Measurements from ENCODE around the gene MPC2. TPM values are rescaled to one million over a fixed set of nuclear protein-coding genes. Genes with fewer than 3 reads are reported as not detected.

Gene MPC2
- total RNA-seq, 1 donor from 2014 or later, result 35.1 TPM

GRCh38 chr1:167938080-167938636 is 1.3 kb upstream of the MPC2 start:
- Mint-ChIP-seq H3K9me3 (no peaks in the 10 kb centered on the region), H3K4me3 (peak overlapping the region; percentile 97), H3K36me3 (ENCODE audit: low read depth) (no peaks in the 10 kb centered on the region), H3K27ac (ENCODE audit: unreplicated experiment) (no peak overlapping the region), H3K27me3 (ENCODE audit: low read depth) (no peaks in the 10 kb centered on the region), H3K4me1 (peaks cover 31% of the 10 kb centered on the region)
- no peak for TF ChIP-seq CTCF (conservative IDR thresholded peaks at IDR 0.05)
- no peak for DNase-seq (ENCODE audit: low read depth, low spot score)

GRCh38 chr1:167937709-167938010 is 788 bp upstream of the MPC2 start:
- Mint-ChIP-seq H3K4me1 (peaks cover 31% of the 10 kb centered on the region), H3K9me3 (no peaks in the 10 kb centered on the region), H3K4me3 (peak overlapping the region; percentile 97), H3K36me3 (ENCODE audit: low read depth) (no peaks in the 10 kb centered on the region), H3K27me3 (ENCODE audit: low read depth) (no peaks in the 10 kb centered on the region), H3K27ac (ENCODE audit: unreplicated experiment) (peak overlapping the region; percentile 85)
- no peak for TF ChIP-seq CTCF (conservative IDR thresholded peaks at IDR 0.05)
- no peak for DNase-seq (ENCODE audit: low read depth, low spot score)

GRCh38 chr1:167936068-167936929 is 573 bp downstream of the MPC2 start, which contains the start of gene DCAF6:
TSS of gene DCAF6 (plus strand) at chr1:167936683. CDS start at chr1:167936912, 229 bp downstream.
- Mint-ChIP-seq H3K9me3 (no peaks in the 10 kb centered on the region), H3K27me3 (ENCODE audit: low read depth) (no peaks in the 10 kb centered on the region), H3K27ac (ENCODE audit: unreplicated experiment) (peak within 1 kb of the TSS; percentile 100), H3K4me1 (peaks cover 31% of the 10 kb centered on the region), H3K4me3 (peak within 1 kb of the TSS; percentile 97), H3K36me3 (ENCODE audit: low read depth) (no peaks in the 10 kb centered on the region)
- no peak for TF ChIP-seq CTCF (conservative IDR thresholded peaks at IDR 0.05)
- DNase-seq (ENCODE audit: low read depth, low spot score), result peak; percentile 92

- no peaks in the 10 kb centered on the region for H3K27me3 Mint-ChIP-seq (ENCODE audit: low read depth)
Observed at GRCh38 chr1:167935216-167936067, 1.4 kb downstream of the MPC2 start.

More at GRCh38 chr1:167935216-167936067, 1.4 kb downstream of the MPC2 start:
- no peaks in the 10 kb centered on the region for H3K9me3 Mint-ChIP-seq
- H3K4me3 Mint-ChIP-seq, result peak overlapping the region; percentile 97
- peaks cover 31% of the 10 kb centered on the region for H3K4me1 Mint-ChIP-seq
- peak; percentile 10 for DNase-seq (ENCODE audit: low read depth, low spot score)
- H3K27ac Mint-ChIP-seq (ENCODE audit: unreplicated experiment), result peak overlapping the region; percentile 95
- H3K36me3 Mint-ChIP-seq (ENCODE audit: low read depth), result no peaks in the 10 kb centered on the region
- TF ChIP-seq CTCF (conservative IDR thresholded peaks at IDR 0.05), result no peak
